Hepatocyte (in vitro differentiated cells): ENCODE measurements around the gene AKT2.

Source experiments
- CTCF ChIP-seq: fragments of 200-600 bp; sonication (generic); IDR thresholded peaks from 2 replicates; pipeline ENCODE4 v1.5.1; 2016; ENCODE audit warnings: antibody characterized with exemption, mild to moderate bottlenecking; ENCODE audit not compliant: poor library complexity
- EZH2phosphoT487 ChIP-seq: fragments of 200-600 bp; sonication (generic); IDR thresholded peaks from one replicate; pipeline ENCODE4 v1.6.1; 2018; ENCODE audit warnings: antibody characterized with exemption, mild to moderate bottlenecking, low read depth, moderate library complexity; ENCODE audit not compliant: unreplicated experiment, severe bottlenecking

GRCh38 chr19:40193587-40193849 lies 91.6 kb downstream of the AKT2 start:
- TF ChIP-seq CTCF (no peak), EZH2phosphoT487 (no peak)
